Tibial artery (tissue), 4 donors: ENCODE measurements around the gene PDE4B.

ENCODE experiments used
- DNase-seq, 2 donors: peaks; one replicate each; pipeline ENCODE4 v3.0.0-alpha.2; 2019
- H3K27ac ChIP-seq, 2 donors: fragments of 200-600 bp; sonication (generic) in 1 of 2; 1 replicate in 1 of 2; 2 replicates in 1 of 2; pipeline ENCODE4 v1.5.1; 2018 to 2019; ENCODE audit warnings: mild to moderate bottlenecking in 1 of 2
- H3K27me3 ChIP-seq, 2 donors: fragments of 200-600 bp; sonication (generic) in 1 of 2; one replicate each; pipeline versions ENCODE4 v1.5.1 to v1.6.0; 2016 to 2019
- H3K36me3 ChIP-seq, 3 donors: fragments of 200-600 bp; sonication (generic) in 2 of 3; one replicate each; pipeline ENCODE4 v1.5.1; 2016 to 2019; ENCODE audit warnings: mild to moderate bottlenecking in 2 of 3
- H3K4me1 ChIP-seq, 4 donors: fragments of 200-600 bp; sonication (generic) in 2 of 4; 1 replicate in 3 of 4; 2 replicates in 1 of 4; pipeline ENCODE4 v1.5.1; 2016 to 2019
- H3K4me3 ChIP-seq, 2 donors: fragments of 200-600 bp; sonication (generic) in 1 of 2; 1 replicate in 1 of 2; 2 replicates in 1 of 2; pipeline ENCODE4 v1.5.1; 2018 to 2019; ENCODE audit warnings: mild to moderate bottlenecking in 2 of 2
- H3K9me3 ChIP-seq, 3 donors: fragments of 200-600 bp; sonication (generic) in 1 of 3; one replicate each; pipeline ENCODE4 v1.5.1; 2016 to 2019
- CTCF ChIP-seq, 2 experiments: fragments of 200-600 bp in 1 of 2; fragments of 450-650 bp in 1 of 2; IDR thresholded peaks; one replicate each; pipeline ENCODE4 v1.5.1; 2017 to 2019; ENCODE audit warnings: antibody characterized with exemption in 2 of 2, mild to moderate bottlenecking in 1 of 2, moderate library complexity in 1 of 2
- intact Hi-C: fragments of 100-400 bp; cut with DNase I; formaldehyde crosslinking; loops from one replicate; pipeline ENCODE4 v1.15.0; 2023; ENCODE audit warnings: low total_unique reads

PDE4B gene

GRCh38 chr1:66311628-66312027, 518.9 kb downstream of the PDE4B start:
- Histone ChIP-seq H3K9me3 (no peaks in the 10 kb centered on the region), H3K27ac (no peak overlapping the region), H3K36me3 (no peaks in the 10 kb centered on the region), H3K27me3 (no peaks in the 10 kb centered on the region), H3K4me3 (no peak overlapping the region), H3K4me1 (peaks cover 0 to 21% (median 4%) of the 10 kb centered on the region in 4 donors)
- no peak for TF ChIP-seq CTCF (IDR thresholded peaks at IDR 0.05)
- DNase-seq, result no peak
- intact Hi-C loops, result no loop called here

GRCh38 chr1:66312271-66312990, 519.7 kb downstream of the PDE4B start:
- no peaks in the 10 kb centered on the region for H3K9me3 ChIP-seq
- no peak for DNase-seq
- H3K27me3 ChIP-seq, result no peaks in the 10 kb centered on the region
- TF ChIP-seq CTCF (IDR thresholded peaks at IDR 0.05), result no peak
- intact Hi-C loops, result no loop called here
- H3K27ac ChIP-seq, result no peak overlapping the region
- H3K4me3 ChIP-seq, result no peak overlapping the region
- no peaks in the 10 kb centered on the region for H3K36me3 ChIP-seq
- H3K4me1 ChIP-seq, result peaks cover 0 to 28% (median 10%) of the 10 kb centered on the region in 4 donors

GRCh38 chr1:66313429-66313828, 520.7 kb downstream of the PDE4B start:
- no peak overlapping the region for H3K27ac ChIP-seq
- no peak for DNase-seq
- peaks cover 0 to 34% (median 13%) of the 10 kb centered on the region in 4 donors for H3K4me1 ChIP-seq
- no peaks in the 10 kb centered on the region for H3K27me3 ChIP-seq
- TF ChIP-seq CTCF (IDR thresholded peaks at IDR 0.05), result no peak
- intact Hi-C loops, result no loop called here
- no peaks in the 10 kb centered on the region for H3K36me3 ChIP-seq
- H3K9me3 ChIP-seq, result no peaks in the 10 kb centered on the region
- H3K4me3 ChIP-seq, result no peak overlapping the region

GRCh38 chr1:66315671-66316070, 523.0 kb downstream of the PDE4B start:
- H3K4me3 ChIP-seq, result no peak overlapping the region
- peaks cover 0 to 34% (median 13%) of the 10 kb centered on the region in 4 donors for H3K4me1 ChIP-seq
- H3K36me3 ChIP-seq, result no peaks in the 10 kb centered on the region
- no peaks in the 10 kb centered on the region for H3K9me3 ChIP-seq
- no peak for DNase-seq
- TF ChIP-seq CTCF (IDR thresholded peaks at IDR 0.05), result no peak
- intact Hi-C loops, result no loop called here
- H3K27ac ChIP-seq, result peak overlapping the region; percentile 87 to 93
- no peaks in the 10 kb centered on the region for H3K27me3 ChIP-seq

GRCh38 chr1:66316464-66317247, 524.0 kb downstream of the PDE4B start:
- H3K9me3 ChIP-seq, result no peaks in the 10 kb centered on the region
- TF ChIP-seq CTCF (IDR thresholded peaks at IDR 0.05), result no peak
- H3K4me3 ChIP-seq, result no peak overlapping the region
- H3K4me1 ChIP-seq, result peaks cover 0 to 34% (median 13%) of the 10 kb centered on the region in 4 donors
- intact Hi-C loops, result no loop called here
- peak overlapping the region; percentile 87 to 93 for H3K27ac ChIP-seq
- H3K27me3 ChIP-seq, result no peaks in the 10 kb centered on the region
- no peaks in the 10 kb centered on the region for H3K36me3 ChIP-seq
- no peak for DNase-seq
